Germinal center (tissue), 1 donor: Measurements from ENCODE around the gene CACNG7.
"Not testable (repeated sequence)": the region's sequence is repeated elsewhere in the genome, so short reads cannot be mapped to it uniquely, and the experiment has no call there.

ENCODE experiments used
- DNase-seq: peaks from one replicate; pipeline ENCODE4 v3.0.0; 2012; ENCODE audit warnings: mixed read lengths, low spot score

Gene CACNG7

DNA sequence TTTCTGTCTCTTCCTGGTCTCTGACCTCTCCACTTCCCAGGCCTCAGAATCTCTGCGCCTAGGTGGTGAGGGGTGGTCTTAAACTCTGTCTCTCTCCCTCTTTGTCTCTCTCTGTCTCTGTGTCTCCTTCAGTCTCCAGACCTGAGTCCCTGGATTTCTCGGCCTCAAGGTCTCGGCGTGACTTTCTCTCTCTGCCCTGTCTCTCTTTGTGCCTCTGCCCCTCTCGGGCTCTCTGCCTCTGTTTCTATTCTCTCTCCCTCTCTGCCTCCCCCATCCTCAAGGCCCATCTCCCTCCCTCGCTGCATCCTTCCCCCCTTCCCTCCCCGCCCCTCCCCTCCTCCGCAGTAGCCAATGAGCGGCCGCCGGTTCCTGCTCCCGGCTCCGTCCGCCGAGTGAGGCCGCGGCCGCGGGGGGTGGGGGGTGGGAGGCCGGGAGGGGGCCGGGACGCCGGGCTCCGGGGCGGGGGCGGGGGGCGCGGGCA, at the start of gene CACNG7:
TSS of gene CACNG7 (plus strand) at position 344 of the 481 bp plus-strand sequence. CDS start 3,554 bp downstream, outside the sequence.
- DNase-seq = no peak

GRCh38 chr19:53864308-53864836, 44.7 kb upstream of the CACNG7 start:
- DNase-seq = no peak

- DNase-seq = no peak
These were observed 43.6 kb upstream of the CACNG7 start for GRCh38 chr19:53865523-53865917.

DNA sequence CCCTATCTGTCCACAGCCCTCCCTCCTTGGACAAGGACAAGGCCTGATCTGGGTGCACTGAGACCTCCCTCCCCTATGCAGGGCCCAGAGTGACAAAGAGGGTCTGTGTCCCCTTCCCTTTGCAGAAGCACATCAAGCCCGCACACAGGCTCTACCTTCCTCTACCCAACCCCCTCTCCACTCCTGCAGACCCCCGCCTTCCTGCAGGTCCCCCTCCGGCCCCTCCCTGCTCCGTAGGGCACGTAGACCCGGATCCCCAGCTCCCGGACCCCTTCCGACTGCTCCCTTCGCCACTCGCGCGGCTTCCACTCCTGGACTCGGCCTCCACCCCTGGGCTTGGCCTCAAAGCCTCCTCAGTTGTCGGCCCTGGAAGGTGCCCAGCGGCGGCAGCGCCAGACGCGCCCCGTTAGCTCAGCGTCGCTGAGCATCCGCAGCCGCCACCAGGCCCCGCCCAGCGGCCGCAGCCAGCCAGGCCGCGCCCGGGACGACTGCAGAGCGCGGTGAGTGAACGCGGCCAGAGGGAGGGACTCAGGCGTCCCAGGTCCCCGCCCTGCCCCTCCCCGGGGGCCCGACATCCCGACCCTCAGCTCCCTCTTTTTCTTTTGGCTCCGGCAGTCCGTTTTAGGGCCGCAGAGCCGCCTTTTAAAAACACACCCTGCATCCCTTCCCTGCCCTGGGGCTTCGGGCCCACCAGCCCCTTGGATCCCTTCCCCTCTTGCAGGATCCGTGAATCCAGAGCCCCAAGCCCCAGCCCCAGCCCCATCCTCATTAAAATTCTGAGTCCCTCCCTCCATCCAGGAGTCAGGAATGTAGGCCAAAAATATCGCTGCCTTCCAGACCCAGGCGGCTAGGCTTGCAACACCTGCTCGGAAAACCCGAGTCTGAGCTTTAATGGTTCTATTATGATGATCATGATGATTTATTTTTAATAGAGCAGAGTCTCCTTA, 42.9 kb upstream of the CACNG7 start:
- DNase-seq = peak; percentile 59

DNA sequence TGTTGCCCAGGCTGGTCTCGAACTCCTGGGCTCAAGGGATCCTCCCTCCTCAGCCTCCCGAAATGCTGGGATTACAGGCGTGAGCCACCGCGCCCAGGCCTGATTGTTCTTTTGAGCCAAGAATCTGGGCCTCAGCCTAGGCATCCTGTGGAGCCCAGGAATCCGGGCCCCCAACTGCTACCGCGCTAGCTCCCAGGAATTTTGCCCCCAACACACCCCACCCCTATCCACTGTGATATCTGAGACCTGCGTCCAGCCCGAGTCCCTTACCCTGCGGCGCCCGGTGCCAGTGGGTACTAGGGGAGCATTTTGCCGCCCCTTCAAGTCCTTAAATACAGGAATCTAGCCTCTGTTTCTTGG, 42.2 kb upstream of the CACNG7 start:
- no peak for DNase-seq

DNA sequence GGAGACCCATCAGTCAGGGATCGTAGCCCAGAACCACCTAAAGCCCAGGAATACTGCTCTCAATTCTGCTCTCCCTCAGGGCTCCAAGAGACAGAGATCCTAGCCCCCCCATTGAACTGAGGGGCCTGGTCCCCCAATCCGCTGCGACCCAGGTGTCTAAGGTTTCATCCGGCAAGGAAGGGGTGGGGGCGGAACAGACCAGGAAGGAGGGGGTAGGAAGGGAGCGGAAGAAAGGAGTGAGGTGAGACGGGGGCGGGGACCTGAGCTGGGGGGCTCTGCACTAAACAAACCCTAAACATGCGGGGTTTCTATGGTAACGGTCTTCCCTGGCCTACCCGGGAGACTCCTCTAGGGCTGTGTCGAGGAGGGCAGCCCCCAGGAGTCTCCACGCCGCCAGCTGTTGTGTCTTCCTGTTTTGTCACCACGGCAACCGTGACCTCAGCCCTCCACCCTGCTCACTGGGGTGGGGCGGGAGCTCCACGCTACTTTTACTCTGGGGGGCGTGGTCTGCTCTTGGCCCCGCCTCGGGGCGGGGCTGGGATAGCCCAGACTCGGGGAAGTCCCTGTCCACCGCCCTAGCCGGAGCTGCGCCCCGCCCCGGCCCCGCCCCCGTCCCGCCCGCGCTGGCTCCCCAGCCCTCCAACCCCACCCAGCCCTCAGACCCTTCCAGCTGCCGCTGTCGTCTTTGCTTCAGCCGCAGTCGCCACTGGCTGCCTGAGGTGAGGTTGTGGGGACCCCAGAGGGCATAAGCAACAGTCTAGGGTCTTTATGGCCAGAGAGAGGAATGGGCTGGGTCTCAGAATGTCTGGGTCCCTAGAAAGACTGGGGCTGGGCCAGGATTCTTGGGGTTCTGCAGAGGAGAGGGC, 41.6 kb upstream of the CACNG7 start, which contains the start of gene MYADM:
TSS of gene MYADM (plus strand) at position 659 of the 866 bp plus-strand sequence. CDS start 5,647 bp downstream, outside the sequence.
- peak; percentile 95 for DNase-seq

- peak; percentile 19 for DNase-seq
These were observed 40.8 kb upstream of the CACNG7 start for GRCh38 chr19:53868091-53868891.

DNA sequence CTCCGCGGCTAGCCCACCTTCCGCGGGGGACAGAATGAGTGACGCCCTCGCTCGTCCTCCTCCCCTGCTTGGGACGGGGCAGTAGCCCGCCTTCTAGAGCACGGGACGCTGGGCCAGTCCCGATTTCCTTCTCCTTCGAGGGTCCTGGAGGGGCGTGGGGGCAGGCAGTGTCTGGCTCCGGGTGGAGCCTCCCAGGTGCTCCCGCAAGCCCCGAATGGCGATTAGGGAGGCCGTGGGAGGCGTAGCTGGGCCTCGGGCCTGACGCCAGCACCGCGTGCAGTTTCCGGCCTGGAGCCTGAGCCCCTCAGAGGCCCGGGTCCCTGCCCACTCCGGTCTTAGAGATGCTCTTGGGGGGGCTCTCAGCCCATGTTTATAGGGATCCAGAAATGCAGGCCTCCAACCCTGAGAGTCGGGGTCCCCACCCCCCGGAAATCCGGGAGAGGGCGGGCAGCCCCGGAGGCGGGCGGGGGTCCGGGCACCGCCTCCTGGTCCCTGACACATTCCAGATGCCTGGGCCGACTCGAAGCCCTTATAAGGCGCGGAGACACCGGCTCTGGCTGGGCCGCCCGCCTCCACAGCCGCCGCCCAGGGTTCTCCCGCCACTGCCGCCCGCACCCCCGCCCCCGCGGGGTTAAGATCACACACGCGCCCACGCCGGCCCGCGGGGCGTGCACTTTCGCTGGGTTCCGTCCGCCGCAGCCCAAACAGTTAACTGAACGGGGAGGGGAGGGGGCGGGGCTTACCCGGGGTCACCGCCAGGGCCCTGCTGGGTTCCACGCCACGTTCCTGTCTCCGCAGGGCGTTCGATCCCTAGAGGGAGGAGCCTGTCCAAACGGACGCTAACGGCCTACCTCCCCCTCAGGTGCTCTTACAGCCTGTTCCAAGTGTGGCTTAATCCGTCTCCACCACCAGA, 39.9 kb upstream of the CACNG7 start:
- DNase-seq = peak; percentile 74

GRCh38 chr19:53869805-53870484, 39.1 kb upstream of the CACNG7 start:
- not testable (repeated sequence) for DNase-seq

DNA sequence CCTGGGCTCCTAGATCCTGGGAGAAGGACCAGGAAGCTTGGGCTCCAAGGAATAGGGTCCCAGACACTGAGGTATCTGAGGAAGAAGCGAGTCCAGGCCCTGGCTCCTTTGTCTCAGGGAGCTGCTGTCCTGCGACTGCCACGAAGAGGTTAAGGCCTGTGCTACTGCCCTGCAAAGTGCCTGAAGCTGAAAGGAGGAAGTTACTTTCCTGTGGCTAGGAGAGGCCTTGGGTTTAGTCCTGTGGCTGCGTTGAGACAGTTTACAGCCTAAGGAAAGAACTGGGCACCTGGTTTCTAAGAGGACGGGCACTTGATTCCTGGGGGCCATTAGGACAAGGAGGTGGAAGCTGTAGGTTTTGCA, 38.6 kb upstream of the CACNG7 start:
- DNase-seq = peak; percentile 37

DNA sequence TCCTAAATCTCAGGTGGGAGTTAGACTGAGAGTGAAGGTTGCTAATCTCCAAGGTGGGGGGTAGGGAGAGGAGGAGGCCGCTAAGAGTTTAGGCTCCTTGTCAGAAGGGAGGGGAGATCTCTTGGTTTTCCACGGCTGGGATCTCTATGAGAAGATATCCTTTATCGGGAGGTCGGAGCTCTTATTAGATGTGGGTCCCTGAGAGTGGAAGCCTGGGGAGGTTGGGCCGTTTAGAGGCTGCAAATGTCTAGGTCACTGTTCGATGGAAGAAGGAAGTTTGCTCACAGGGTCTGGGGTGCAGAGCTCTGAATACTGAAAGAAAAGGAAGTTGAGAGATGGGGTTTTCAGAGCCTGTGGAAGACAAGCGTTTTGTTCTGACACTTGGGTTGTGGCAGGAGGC, 37.6 kb upstream of the CACNG7 start:
- DNase-seq = peak; percentile 24

GRCh38 chr19:53872762-53873161, 36.3 kb upstream of the CACNG7 start:
- DNase-seq = no peak

DNA sequence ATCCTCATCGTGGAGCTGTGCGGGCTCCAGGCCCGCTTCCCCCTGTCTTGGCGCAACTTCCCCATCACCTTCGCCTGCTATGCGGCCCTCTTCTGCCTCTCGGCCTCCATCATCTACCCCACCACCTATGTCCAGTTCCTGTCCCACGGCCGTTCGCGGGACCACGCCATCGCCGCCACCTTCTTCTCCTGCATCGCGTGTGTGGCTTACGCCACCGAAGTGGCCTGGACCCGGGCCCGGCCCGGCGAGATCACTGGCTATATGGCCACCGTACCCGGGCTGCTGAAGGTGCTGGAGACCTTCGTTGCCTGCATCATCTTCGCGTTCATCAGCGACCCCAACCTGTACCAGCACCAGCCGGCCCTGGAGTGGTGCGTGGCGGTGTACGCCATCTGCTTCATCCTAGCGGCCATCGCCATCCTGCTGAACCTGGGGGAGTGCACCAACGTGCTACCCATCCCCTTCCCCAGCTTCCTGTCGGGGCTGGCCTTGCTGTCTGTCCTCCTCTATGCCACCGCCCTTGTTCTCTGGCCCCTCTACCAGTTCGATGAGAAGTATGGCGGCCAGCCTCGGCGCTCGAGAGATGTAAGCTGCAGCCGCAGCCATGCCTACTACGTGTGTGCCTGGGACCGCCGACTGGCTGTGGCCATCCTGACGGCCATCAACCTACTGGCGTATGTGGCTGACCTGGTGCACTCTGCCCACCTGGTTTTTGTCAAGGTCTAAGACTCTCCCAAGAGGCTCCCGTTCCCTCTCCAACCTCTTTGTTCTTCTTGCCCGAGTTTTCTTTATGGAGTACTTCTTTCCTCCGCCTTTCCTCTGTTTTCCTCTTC, 35.1 kb upstream of the CACNG7 start:
- no peak for DNase-seq

GRCh38 chr19:53874606-53874990, 34.5 kb upstream of the CACNG7 start:
- DNase-seq = no peak

DNA sequence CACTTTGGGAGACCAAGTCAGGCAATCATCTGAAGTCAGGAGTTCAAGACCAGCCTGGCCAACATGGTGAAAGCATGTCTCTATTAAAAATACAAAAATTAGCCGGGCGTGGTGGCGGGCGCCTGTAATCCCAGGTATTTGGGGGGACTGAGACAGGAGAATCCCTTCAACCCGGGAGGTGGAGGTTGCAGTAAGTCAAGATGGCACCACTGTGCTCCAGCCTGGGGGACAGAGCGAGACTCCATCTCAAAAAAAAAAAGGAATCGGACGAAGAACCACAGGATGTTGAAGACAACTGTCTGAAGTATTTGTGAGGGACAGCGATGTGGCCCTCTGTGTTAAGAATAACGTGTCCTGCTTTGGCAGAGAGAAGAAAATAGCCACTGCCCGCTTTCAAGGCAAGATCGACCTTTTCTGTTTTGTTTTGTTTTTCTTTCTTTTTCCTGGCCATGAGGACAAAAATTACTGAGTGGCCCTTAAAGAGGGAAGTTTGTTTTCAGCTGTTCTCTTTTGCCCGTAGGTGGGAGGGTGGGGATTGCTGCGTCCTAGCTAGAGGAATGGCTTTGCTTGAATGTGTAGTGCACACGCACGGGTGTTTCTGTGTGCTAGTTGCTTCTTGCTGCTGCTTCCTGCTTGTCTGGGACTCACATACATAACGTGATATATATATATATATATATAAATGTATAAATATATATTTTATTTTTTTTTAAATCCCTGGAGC, 33.3 kb upstream of the CACNG7 start:
- DNase-seq = no peak

DNA sequence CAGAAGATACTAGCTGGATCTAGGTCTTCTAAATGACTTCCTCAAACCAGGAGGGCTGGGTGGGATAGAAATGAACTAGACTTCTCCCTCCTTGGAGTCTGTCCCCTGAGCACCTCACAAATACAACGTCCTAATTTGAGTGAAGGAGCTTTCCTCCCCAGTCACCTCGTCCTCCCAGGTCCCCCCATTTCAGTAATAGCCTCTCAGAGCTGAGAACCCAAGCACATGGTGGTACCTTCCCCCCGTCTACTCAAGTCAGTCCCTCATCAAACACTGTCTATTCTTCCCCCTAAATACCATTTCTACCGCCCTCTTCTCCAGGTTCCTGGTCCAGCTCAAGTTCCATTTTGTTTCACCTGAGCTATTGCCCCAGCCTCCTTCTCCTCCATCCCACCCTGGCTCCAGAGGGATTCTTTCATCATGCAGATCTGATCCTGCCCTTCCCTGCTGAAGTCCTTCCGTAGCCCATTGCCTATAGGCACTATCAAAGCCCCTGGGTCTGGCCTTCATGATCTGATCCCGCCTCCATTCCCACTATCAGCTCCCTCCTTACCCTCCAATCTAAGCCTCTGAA, 32.3 kb upstream of the CACNG7 start:
- no peak for DNase-seq

DNA sequence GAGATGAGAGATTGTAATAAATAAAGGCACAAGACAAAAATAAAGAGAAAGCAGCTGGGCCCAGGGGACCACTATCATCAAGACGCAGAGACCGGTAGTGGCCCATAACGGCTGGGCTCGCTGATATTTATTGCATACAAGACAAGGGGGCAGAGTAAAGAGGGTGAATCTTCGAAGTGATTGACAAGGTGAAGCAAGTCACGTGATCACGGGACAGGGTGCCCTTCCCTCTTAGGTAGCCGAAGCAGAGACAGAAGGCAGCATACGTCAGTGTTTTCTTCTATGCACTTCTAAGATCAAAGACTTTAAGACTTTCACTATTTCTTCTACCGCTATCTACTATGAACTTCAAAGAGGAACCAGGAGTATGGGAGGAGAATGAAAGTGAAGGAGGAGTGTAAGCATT, 31.7 kb upstream of the CACNG7 start:
- DNase-seq = no peak

DNA sequence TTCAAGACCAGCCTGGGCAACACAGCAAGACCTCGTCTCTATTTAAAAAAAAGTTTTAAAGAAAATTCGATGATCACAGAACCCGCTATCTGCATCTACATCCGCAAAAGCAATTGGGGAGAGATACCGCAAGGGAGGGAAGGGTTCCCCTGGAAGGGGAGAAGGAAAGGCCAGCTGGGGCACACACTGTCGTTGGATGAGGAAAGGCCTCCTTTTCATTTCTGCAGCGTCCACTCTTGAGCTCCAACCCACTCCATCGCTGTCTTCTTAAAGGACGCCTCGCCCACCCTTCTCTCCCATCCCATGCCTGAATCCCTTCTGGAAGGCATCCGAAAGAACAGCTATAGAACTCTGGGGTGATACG, 30.3 kb upstream of the CACNG7 start:
- DNase-seq = no peak
